Measurements from ENCODE around the gene SLC23A3. TPM values are rescaled to one million over a fixed set of nuclear protein-coding genes. Genes with fewer than 3 reads are reported as not detected.

The SLC23A3 gene
- total and polyA plus RNA-seq, 9 of the 15 experiments (the other 6 are each of a cell fraction or from before 2014, with no cell fraction given): 0.06 to 0.64 (median 0.16) TPM

- no peak for TF ChIP-seq ZMIZ1 (IDR thresholded peaks at IDR 0.05; ENCODE audit: low read depth in 2 of 2, low read length in 2 of 2)
- no peak for TF ChIP-seq ZNF512 (tag; IDR thresholded peaks at IDR 0.05)
- no peak for TF ChIP-seq TAL1 (IDR thresholded peaks at IDR 0.05)
- no peak for TF ChIP-seq ATF4 (CRISPR knock-in tag; IDR thresholded peaks at IDR 0.05)
Observed at GRCh38 chr2:219163156-219163555, 6.7 kb downstream of the SLC23A3 start (continued).
